ENCODE results near the gene TMEM238. TPM values are rescaled to one million over a fixed set of nuclear protein-coding genes. Genes with fewer than 3 reads are reported as not detected.
"Not testable (repeated sequence)": the region's sequence is repeated elsewhere in the genome, so short reads cannot be mapped to it uniquely, and the experiment has no call there.

The TMEM238 gene, protein sequence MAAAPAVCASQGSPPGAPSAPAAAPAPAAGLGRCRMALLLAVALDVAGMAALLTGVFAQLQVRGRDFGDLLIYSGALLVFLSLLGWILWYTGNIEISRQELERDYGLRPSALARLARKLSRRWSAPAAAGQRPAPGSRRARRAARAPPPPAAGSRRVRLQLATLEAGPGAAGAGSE
- not detected for polyA plus RNA-seq (2013, experiment 1 of 2; ENCODE audit: insufficient read length)
- polyA plus RNA-seq (2013, experiment 2 of 2; ENCODE audit: insufficient read length): not detected

DNA sequence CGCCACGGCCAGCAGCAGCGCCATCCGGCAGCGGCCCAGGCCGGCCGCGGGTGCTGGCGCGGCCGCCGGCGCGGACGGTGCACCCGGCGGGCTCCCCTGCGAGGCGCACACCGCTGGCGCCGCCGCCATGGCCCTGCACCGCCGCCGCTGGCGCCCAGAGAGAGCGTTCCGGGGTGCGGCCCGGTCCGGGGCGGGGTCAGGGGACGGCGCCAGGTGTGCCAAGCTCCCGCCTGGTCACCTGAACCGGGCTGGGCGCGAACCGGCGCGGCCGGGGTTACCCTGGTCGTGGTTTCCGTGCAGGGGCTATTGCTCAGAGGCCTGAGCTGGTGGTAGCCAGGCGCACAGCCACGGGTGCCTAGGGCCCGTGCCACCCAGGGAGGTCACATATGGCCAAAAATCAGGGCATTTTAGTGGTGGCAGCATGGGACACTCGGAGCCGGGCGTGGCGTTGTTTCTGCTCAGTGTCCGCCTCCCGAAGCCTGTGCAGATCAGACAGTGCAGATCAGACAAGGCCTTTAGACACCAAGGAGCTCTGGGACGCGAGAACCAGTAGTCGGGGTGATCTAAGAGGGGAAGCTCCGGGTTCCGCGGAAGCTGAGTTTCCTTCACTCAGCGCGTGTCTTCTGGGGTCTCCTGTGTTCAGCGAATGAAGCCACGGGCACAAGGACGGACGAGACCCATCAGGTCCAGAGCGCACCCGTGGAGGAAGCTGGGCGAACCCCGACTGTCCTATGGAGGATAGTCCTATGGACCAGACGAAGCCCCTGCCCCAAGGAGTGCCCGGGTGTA is at the start of gene TMEM238:
Gene TMEM238, minus strand, starts transcription at position 162 of the 789 bp plus-strand sequence. Its CDS starts 33 bp downstream, at position 129.
- DNase-seq: no peak

DNA sequence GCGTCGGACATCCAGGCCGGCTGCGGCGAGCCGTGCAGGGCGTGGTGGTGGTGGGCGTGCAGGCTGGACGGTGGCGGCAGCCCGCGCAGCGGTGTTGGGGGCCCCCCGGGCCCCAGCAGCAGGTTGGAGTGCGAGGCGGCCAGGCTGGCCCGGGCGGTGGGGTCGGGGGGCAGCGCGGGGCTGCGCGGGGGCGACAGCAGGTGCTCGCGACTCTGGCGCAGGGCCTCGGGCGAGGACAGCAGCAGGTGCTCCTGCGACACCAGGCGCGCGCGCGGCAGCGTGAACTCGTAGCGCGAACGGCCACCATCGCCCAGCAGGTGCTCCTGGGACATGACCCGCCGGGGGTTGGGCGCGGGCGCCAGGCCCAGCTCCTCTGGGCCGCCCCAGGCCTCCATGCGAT is 49.2 kb upstream of the TMEM238 start:
- no peak for DNase-seq

DNA sequence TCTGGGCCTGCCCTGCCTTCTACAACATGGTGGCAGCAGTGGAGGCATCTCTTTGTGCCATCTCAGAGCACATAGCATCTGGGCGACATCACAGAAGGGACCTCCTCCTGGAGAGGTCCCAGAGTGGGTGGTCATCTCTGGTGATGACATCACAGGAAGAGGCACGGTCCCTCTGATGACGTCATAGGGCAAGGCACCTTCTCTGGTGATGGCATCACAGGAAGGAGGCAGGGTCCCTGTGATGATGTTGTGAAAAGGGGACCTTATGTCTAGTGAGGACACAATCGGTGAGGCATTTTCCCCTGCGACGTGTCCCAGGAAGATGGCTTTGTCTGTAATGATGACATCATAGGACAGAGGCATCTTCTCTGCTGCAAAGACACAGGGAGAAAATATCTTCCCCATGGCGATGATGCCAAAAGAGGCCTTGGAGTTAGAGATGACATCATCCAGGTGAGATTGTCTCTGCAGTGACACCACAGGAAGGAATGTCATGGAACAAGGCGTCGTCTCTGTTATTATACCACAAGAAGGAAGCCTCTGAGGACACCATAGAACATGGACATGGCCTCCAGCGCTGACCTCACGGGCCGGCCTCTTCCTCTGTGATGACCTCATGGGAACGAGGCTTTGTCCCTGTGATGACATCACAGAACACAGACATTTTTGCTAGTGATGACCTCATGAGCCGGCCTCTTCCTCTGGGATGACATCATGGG is 48.3 kb upstream of the TMEM238 start:
- no peak for DNase-seq

DNA sequence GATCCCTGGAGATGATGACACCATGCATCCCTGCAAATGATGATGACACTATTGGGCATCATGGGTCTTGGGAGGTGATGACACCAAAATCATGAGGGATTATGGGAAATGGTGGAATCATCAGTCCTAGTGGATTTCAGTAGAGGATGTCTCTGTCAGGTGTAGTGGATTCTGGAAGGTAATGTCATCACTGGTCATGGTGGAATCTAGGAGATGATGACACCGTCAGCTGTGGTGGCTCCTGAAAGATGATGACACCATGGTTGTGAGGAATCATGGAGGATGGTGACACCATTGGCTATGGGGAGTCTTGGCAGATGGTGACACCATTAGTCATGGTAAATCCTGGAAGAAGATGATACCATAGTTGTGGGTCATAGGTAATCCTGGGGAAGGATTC is 47.1 kb upstream of the TMEM238 start:
- DNase-seq: no peak

DNA sequence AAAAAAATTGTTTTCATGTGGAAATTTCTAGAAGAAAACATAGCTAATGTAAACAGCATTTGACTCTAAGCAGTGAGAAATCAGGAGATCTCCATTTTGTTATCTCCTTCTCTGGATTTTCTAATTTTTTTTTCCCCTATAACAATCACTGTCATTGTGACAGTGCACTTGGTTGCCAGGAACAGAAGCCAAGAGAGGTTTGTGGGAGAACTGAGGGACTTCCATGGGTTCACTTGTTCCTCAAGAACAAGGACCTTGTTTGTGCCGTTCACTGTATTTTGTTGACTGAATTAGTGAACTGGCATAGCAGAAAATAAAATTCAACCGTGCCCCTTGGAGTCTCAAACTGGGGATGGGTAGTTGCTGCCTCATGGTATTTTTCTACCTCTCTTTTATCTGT is 42.0 kb upstream of the TMEM238 start:
- DNase-seq: no peak

DNA sequence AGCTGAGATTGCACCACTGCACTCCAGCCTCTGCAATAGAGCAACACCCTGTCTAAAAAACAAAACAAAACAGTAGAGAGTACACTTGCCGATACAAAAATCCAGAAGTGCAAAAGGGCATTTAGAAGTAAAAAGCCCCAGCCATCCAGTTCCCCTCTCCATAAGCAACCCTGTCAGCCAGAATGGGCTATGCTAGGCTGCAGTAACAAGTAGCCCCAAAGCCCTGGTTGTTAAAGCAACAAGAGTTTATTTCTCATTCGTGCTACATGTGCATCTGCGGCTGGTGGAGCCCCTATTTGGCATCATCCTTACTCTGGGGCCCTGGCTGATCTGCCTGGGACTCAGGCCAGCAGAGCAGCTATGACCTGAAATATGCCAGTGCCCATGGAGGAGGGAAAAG is 40.4 kb upstream of the TMEM238 start:
- no peak for DNase-seq

DNA sequence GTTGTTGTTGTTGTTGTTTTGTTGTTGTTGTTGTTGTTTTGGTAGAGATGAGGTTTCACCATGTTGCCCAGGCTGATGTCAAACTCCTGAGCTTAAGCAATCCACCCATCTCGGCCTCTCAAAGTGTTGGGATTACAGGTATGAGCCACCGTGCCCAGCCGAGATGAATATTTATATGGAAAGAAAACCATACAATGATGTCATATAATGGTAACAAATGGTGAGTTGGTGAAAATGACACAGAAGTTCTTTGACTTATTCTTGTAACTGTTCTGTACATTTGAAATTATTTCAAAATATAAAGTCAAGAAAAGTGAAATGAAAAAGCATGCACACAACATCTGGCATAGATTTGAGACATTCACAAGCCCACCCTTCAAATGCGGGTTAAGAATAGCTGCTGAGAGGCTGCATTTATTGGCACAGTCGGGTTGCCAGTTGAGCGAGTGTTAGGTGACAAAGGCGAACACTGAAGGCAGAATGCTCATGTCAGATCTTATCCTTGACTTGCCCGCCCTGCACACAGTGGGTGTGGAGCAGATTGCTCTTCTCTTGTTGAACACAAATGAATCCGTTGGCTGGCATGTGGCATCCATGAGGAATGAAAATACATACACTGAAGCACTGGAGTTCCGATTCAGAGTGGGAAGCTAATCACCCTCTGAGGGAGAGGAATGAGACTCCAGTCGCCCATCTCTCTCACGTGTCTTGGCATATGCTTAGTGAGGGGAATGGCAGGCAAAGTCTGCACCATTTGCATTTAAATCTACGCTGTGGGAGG is 39.3 kb upstream of the TMEM238 start:
- no peak for DNase-seq

DNA sequence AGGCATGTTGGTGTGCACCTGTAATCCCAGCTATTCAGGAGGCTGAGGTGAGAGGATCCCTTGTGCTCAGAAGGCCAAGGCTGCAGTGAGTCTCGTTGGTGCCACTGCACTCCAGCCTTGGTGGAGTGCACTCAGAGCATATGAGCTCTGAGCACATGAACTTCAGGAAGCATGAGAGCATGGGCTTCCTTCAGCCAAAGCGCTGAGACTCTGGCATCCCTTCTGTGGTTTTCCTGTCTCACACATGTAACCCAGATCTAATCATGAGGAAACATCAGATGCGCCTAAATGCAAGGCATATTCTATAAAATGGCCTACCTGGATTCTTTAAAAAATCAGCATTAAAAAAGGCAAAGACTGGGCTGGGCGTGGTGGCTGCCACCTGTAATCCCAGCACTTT is 37.2 kb upstream of the TMEM238 start:
- not testable (repeated sequence) for DNase-seq

DNA sequence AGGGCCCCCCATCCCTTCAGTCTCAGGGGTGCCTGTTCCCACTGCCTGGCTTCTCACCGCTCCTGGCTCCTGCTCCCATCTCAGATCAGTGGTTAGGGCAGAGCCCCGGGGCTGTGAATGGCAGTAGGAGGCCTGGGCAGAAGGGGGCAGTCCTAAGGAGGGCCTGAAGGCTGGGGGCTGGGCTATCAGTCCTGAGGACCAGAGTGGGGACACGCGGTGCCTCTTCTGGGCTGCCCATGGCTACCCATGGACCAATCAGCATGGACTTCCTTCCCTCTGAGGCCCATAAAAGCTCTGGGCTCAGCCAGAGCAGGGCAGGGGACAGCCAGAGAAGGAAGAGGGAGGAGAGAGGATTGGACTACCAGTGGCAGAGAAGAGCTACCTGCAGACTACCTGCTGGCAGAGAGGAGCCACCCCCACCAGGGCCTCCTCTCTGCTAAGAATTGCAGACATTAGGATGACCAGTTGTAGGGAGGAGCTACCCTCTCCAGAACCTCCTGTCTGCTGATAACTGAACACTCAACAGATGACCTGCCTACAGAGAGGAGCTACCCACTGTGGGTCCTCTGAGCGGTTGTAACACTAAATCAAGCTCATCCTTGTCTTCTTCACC is 35.6 kb upstream of the TMEM238 start:
- DNase-seq: no peak

DNA sequence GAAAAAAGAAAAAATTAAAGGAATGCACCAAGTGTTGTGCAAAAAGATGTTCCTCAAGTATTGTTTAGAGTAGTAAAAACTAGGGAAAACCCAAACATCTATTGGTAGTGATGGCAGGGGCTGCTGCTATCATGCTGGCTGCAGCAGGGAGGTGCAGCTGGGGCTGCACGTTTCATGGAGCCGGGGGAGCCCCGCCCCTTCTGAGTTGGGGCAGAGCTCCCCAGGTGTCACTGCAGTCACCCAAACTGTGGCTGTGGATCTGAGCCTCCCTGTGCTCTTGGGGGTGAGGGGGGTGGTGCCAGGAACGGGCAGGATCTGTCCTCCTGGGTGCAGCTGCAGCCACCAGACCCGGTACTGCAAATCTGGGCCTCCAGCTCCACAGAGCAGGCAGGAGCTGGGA is 35.0 kb upstream of the TMEM238 start:
- no peak for DNase-seq

DNA sequence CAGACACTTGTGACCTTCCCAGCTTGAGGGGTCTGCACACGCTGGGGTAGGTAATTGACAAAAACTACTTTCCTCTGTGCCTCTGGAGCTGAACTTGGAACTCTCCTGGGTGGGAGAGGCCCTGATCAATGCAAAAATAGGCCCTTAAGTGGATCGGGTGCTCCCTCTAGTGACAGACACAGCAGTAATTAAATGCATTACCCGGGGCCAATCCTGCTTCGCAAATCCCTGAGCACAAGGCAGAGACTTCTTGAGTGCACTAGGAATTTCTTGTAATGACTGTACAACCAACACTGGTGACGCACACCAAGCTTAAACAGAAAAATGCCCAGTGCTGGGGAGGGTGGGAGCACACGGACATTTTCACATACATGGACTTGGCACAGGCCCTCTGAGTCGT is 34.1 kb upstream of the TMEM238 start:
- DNase-seq: peak; percentile 84

DNA sequence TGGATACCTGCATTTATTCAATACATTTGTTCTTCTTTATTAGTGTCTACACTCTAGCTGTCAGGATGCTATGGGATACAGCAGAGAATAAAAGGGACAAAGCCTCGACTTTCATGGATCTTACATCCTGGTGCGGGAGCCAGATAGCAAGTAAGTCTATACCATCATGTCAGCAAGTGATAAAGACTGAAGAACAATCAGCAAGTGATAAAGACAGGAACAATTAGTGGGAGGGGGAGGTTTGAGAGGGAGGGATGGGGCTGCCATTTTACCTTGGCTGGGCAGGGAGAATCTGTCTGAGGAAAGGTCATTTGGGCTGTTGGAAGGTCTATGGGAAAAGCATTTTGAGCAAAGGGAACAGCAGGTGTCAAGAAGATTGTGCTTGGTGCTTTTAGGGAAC is 26.1 kb upstream of the TMEM238 start:
- no peak for DNase-seq

DNA sequence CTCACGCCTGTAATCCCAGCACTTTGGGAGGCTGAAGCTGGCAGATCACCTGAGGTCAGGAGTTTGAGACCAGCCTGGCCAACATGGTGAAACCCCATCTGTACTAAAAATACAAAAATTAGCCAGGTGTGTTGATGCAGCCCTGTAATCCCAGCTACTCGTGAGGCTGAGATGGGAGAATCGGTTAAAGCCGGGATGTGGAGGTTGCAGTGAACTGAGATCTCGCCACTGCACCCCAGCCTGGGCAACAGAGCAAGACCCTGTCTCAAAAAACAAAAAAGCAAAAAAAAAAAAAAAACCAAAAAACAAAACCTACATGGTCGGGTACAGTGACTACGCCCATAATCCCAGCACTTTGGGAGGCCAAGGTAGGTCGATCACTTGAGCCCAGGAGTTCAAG is 25.1 kb upstream of the TMEM238 start:
- DNase-seq: not testable (repeated sequence)

DNA sequence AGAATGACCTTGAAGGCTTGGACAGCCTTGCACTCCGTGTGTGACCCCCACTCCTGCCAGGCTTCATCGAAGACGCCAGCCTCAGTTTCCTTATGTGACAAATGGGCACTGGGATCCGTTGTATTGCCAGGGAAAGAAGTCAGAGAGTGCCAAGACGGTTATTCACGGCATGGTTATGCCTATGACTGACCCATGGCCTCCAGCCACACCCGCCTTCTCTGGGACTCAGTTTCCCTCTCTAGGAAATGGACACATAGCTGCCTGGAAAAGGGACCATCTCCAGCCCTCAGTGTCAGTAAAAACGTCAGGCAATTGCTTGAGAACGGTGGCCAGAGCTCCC is 24.4 kb upstream of the TMEM238 start:
- DNase-seq: no peak

DNA sequence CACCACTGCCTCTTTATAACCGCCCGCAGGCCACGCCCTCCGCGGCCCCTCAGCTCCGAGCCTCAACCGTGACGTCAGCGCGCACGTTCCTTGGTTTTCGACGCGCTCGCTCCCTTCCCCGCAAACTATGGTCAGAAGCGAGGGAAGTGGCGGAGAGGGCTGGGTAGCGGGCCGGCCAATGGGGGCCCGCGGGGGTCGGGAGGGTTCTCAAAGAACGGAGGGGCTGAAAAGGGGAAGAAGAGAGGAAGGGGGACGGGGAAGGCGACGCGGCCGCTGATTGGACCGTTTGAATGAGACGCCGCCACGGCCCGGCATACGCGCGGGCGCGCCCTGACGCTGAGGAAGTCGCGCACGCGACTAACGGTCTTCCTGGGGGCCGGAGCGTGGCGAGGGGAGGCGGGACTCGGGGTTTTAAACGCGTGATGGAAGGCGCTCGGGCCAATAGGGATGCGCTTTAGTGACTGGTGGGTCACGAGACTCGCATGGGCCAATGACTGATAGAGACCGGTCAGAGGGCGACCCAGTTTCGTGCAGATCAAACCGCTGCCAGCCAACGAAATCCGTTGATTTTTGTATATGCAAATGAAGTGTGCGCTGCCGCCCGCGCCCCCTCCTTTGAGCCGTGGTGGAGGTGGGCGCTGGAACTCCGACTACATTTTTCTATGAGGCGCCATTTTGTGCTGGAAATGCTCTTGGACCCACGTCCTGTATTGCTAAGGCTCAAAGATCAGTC is 23.9 kb upstream of the TMEM238 start:
- DNase-seq: peak; percentile 100

DNA sequence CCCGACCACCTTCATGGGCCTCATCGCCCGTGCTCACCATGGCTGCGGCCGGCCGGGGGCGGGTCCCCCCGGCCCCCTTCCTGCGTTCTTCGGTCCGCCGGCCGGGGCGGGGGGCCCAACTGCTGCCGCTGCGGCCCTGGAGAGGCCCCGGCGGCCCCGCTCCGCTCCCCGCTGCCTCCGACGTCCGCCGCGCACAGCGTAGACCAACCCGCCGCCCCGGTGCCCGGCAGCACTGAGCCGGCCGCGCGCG is 23.4 kb upstream of the TMEM238 start, which contains the start of gene UBE2S:
Gene UBE2S, minus strand, starts transcription at position 239 of the 250 bp plus-strand sequence. Its CDS starts 199 bp downstream, at position 40.
- DNase-seq: not testable (repeated sequence)

DNA sequence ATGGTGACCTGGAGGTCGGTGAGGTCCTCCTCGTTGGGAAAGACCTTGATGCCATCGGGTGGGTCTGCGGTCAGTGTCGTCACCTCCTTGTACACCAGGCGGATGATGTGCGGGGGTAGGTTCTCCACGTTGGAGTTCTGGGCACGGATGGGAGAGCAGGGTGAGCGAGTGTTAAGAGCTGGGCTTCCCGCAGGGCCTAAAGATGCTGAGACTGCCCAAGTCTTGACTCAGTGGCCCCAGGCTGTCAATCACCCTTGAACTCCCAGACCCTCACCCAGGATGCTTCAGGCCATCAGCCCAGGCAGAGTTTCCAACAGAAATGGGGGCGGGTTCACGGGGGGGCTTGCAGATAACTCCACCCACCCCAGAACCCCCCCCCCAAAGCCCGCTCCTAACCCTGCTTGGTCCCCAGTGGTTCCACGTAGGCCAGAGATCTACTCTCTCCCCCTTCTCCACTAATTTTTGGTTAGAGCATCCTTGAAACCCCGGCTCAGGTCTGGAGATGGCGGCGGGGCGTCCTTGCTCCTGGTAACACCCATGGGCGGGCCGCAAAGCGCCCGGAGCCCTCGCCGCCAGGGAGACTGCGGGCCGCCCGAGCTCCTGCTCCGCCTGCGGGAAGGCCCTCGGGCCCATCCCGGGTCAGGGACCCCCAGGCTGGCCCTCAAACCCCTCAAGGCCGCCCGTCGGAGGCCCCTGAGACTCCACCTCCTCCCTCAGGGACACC is 22.9 kb upstream of the TMEM238 start:
- DNase-seq: no peak

DNA sequence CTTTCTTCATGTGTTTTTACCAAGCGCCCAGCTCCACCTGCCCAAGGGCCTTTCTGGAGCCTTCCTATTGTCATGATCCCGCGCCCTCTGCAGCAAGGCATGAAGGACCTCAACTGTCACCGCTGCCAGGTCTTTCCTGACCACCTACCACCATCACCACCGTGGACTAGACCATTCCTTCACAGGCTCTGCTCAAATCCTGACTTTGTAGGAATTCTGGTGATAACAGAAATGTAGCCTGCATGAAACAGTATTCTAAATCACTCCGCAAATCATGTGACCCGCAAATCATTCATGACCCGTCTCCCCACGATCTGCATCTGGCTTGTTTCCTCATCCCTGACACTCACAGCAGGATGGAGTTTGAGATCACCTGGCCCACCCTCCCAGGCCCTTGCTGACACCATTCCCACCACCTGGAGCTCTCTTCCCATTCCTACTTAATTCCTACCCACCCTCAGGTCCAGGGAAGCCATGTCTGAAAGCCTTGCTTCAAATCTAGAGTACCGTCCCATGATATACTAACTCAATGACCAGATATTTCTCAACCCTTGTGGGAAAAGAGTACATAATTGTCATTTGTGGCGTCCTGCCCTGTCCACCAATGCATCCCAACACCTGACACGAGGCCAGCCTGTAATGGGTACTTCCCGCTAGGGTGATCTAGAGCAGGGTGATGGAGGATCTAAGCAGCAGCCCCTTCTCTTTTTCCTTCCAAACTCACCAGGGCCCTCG is 22.2 kb upstream of the TMEM238 start:
- no peak for DNase-seq

DNA sequence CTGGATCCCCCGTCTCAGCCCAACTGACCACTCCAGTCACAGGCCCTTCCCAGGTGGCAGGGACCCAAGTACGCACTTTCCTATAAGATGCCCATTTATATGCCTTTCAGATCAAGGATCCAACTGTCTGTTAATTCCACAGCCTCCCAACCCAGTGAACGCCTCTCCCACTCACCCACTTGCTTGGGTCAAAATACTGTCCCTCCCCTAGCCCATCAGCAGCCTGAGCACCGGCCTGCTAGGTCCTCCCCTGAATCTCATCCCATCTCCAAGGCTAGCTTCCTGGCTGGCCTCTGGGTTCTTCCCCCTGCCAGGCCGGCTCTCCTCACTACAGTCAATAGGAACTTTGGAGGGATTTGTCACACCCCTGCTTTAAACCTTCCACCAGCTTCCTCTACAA is 21.5 kb upstream of the TMEM238 start:
- DNase-seq: no peak

DNA sequence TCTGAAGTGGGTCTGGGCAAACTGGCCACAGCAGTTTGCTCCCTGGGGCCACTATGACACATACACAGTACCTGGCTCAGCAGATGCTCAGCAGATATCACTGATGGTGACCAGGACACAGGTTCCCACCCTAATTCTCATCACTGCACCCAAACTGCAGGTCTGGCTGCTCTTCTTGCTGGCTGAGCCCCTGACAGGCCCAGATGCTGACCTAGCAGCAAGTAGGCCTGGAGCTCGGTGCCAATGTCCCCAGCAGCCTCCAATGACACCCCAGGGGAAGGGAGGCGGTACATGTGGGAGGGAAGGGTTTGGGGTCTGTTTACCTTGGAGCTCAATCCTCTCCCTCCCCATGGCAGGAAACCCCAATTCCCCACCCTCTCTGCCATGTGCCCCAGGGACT is 18.4 kb upstream of the TMEM238 start:
- no peak for DNase-seq

All from fibroblast of skin of back (primary cell).